Hepatocyte (in vitro differentiated cells): ENCODE measurements around the gene CDK5. TPM values are rescaled to one million over a fixed set of nuclear protein-coding genes. Genes with fewer than 3 reads are reported as not detected.

ENCODE experiments used
- DNase-seq: peaks from one replicate; pipeline ENCODE4 v3.0.0-alpha.2; 2016; ENCODE audit warnings: low spot score
- H2AFZ ChIP-seq: fragments of 200-600 bp; sonication (generic); 2 replicates; pipeline ENCODE4 v1.6.0; 2016; ENCODE audit warnings: antibody characterized with exemption, mild to moderate bottlenecking
- H3K27ac ChIP-seq: fragments of 200-600 bp; sonication (generic); 2 replicates; pipeline ENCODE4 v1.5.1; 2016; ENCODE audit warnings: mild to moderate bottlenecking
- H3K27me3 ChIP-seq: fragments of 200-600 bp; sonication (generic); 2 replicates; pipeline ENCODE4 v1.6.1; 2016
- H3K36me3 ChIP-seq: fragments of 200-600 bp; sonication (generic); replicated peaks from 2 replicates; pipeline ENCODE4 v1.5.1; 2016; ENCODE audit warnings: low read depth; ENCODE audit not compliant: insufficient read depth
- H3K4me1 ChIP-seq: fragments of 200-600 bp; sonication (generic); 2 replicates; pipeline ENCODE4 v1.5.1; 2016; ENCODE audit warnings: mild to moderate bottlenecking, moderate library complexity; ENCODE audit not compliant: insufficient read depth
- H3K4me2 ChIP-seq: fragments of 200-600 bp; sonication (generic); 2 replicates; pipeline ENCODE4 v1.6.0; 2016
- H3K4me3 ChIP-seq: fragments of 200-600 bp; sonication (generic); 2 replicates; pipeline ENCODE4 v1.5.1; 2016; ENCODE audit warnings: mild to moderate bottlenecking
- H3K79me2 ChIP-seq: fragments of 200-600 bp; sonication (generic); 2 replicates; pipeline ENCODE4 v1.6.0; 2017; ENCODE audit warnings: mild to moderate bottlenecking
- H3K9me2 ChIP-seq: fragments of 200-600 bp; sonication (generic); replicated peaks from 2 replicates; pipeline ENCODE4 v1.6.0; 2017; ENCODE audit warnings: mild to moderate bottlenecking; ENCODE audit not compliant: insufficient read depth
- H3K9me3 ChIP-seq: fragments of 200-600 bp; sonication (generic); 2 replicates; pipeline ENCODE4 v1.5.1; 2016; ENCODE audit warnings: low read depth, mild to moderate bottlenecking
- H4K20me1 ChIP-seq: fragments of 200-600 bp; sonication (generic); 2 replicates; pipeline ENCODE4 v1.6.0; 2016; ENCODE audit warnings: mild to moderate bottlenecking; ENCODE audit not compliant: insufficient read depth, poor library complexity, severe bottlenecking
- CTCF ChIP-seq: fragments of 200-600 bp; sonication (generic); IDR thresholded peaks from 2 replicates; pipeline ENCODE4 v1.5.1; 2016; ENCODE audit warnings: antibody characterized with exemption, mild to moderate bottlenecking; ENCODE audit not compliant: poor library complexity
- EZH2 ChIP-seq: fragments of 200-600 bp; sonication (generic); IDR thresholded peaks from 2 replicates; pipeline ENCODE4 v1.6.1; 2016; ENCODE audit warnings: antibody characterized with exemption, mild to moderate bottlenecking, borderline replicate concordance
- EZH2phosphoT487 ChIP-seq: fragments of 200-600 bp; sonication (generic); IDR thresholded peaks from one replicate; pipeline ENCODE4 v1.6.1; 2018; ENCODE audit warnings: antibody characterized with exemption, mild to moderate bottlenecking, low read depth, moderate library complexity; ENCODE audit not compliant: unreplicated experiment, severe bottlenecking
- WGBS: methylation state at CpG from one replicate; pipeline ENCODE4 v1.1.6; 2016; ENCODE audit warnings: low lambda C conversion rate; ENCODE audit errors: missing lambda C conversion rate; 5-methylcytosine and 5-hydroxymethylcytosine counted together
- polyA plus RNA-seq: library from polyadenylated mRNA; unstranded; fragments of >200 nt; fragmentation: Nextera tagmentation; extraction: Ambion mirVana; gene quantifications from 2 replicates; pipeline ENCODE4 v1.2.1, GENCODE V29; 2016
- total RNA-seq: library from RNA; depleted of rRNA; stranded (reverse); fragments of >200 nt; gene quantifications from 2 replicates; pipeline ENCODE4 v1.2.3, GENCODE V29; 2014

Gene CDK5
- total and polyA plus RNA-seq, 2 experiments from 2014 or later, result 17.4 to 29.4 TPM

- Histone ChIP-seq H3K9me2 (no peaks in the 10 kb centered on the region), H3K27me3 (no peaks in the 10 kb centered on the region), H3K4me3 (no peak overlapping the region), H3K79me2 (peaks cover 39% of the 10 kb centered on the region), H2AFZ (no peak overlapping the region), H3K4me1 (peaks cover 41% of the 10 kb centered on the region), H4K20me1 (no peaks in the 10 kb centered on the region), H3K9me3 (no peaks in the 10 kb centered on the region), H3K27ac (peak overlapping the region; percentile 97), H3K4me2 (peak overlapping the region; percentile 96), H3K36me3 (no peaks in the 10 kb centered on the region)
- TF ChIP-seq EZH2, result no peak
- TF ChIP-seq CTCF, result no peak
- TF ChIP-seq EZH2phosphoT487, result no peak
- DNase-seq, result peak; percentile 73
- WGBS, result 68% methylated on average over 22 of the region's 22 CpGs
Measured at GRCh38 chr7:151078233-151079040, 20.7 kb upstream of the CDK5 start.

GRCh38 chr7:151077705-151078232 is 20.1 kb upstream of the CDK5 start:
- WGBS, result 87% methylated on average over 10 of the region's 10 CpGs
- H3K27ac ChIP-seq, result peak overlapping the region; percentile 55
- TF ChIP-seq CTCF (no peak), EZH2 (no peak), EZH2phosphoT487 (no peak)

GRCh38 chr7:151076863-151077704 is 19.4 kb upstream of the CDK5 start:
- no peak overlapping the region for H2AFZ ChIP-seq
- H3K4me3 ChIP-seq, result no peak overlapping the region
- TF ChIP-seq CTCF, result peak; percentile 10
- TF ChIP-seq EZH2phosphoT487, result no peak
- no peak overlapping the region for H3K4me2 ChIP-seq
- H3K27ac ChIP-seq, result peak overlapping the region; percentile 55
- H4K20me1 ChIP-seq, result no peaks in the 10 kb centered on the region
- no peaks in the 10 kb centered on the region for H3K9me3 ChIP-seq
- peaks cover 28% of the 10 kb centered on the region for H3K79me2 ChIP-seq
- peaks cover 34% of the 10 kb centered on the region for H3K4me1 ChIP-seq
- H3K36me3 ChIP-seq, result no peaks in the 10 kb centered on the region
- WGBS, result 89% methylated on average over 32 of the region's 33 CpGs
- H3K9me2 ChIP-seq, result no peaks in the 10 kb centered on the region
- no peaks in the 10 kb centered on the region for H3K27me3 ChIP-seq
- no peak for DNase-seq

More at GRCh38 chr7:151077705-151078232, 20.1 kb upstream of the CDK5 start:
- no peaks in the 10 kb centered on the region for H4K20me1 ChIP-seq
- H3K4me1 ChIP-seq, result peaks cover 41% of the 10 kb centered on the region
- DNase-seq, result no peak
- no peaks in the 10 kb centered on the region for H3K36me3 ChIP-seq
- H3K4me2 ChIP-seq, result no peak overlapping the region
- H3K27me3 ChIP-seq, result no peaks in the 10 kb centered on the region
- H3K79me2 ChIP-seq, result peaks cover 35% of the 10 kb centered on the region
- no peaks in the 10 kb centered on the region for H3K9me3 ChIP-seq
- no peaks in the 10 kb centered on the region for H3K9me2 ChIP-seq
- no peak overlapping the region for H3K4me3 ChIP-seq
- no peak overlapping the region for H2AFZ ChIP-seq
